HFFc6 (cell line): ENCODE data around the gene KCND3. TPM values are rescaled to one million over a fixed set of nuclear protein-coding genes. Genes with fewer than 3 reads are reported as not detected.

Source experiments
- DNase-seq: peaks from one replicate; pipeline ENCODE4 v3.0.0-alpha.2; 2018
- H3K27ac Mint-ChIP-seq: 2 replicates; pipeline ENCODE4 v1.8.0; 2020; ENCODE audit warnings: mild to moderate bottlenecking, mixed read lengths
- H3K27me3 Mint-ChIP-seq: 2 replicates; pipeline ENCODE4 v1.8.0; 2021; ENCODE audit warnings: mild to moderate bottlenecking, moderate library complexity, mixed read lengths; ENCODE audit not compliant: insufficient read depth
- H3K36me3 Mint-ChIP-seq: 2 replicates; pipeline ENCODE4 v1.8.0; 2021; ENCODE audit warnings: low read depth, mixed read lengths
- H3K4me1 Mint-ChIP-seq: 2 replicates; pipeline ENCODE4 v1.8.0; 2020; ENCODE audit warnings: low read depth, mixed read lengths
- H3K4me3 Mint-ChIP-seq: 2 replicates; pipeline ENCODE4 v1.8.0; 2020; ENCODE audit warnings: mild to moderate bottlenecking, moderate library complexity, mixed read lengths
- H3K9me3 Mint-ChIP-seq: 2 replicates; pipeline ENCODE4 v1.8.0; 2020; ENCODE audit warnings: mild to moderate bottlenecking, mixed read lengths
- total RNA-seq, 6 experiments: library from RNA; stranded (reverse); fragmentation: NEBNext Ultra II Directional; extraction: Animal tissue kit (Norgen Biotek cat#: 25700); gene quantifications; 2 replicates in 1 of 6; 3 replicates in 5 of 6; pipeline ENCODE4 v1.2.3, GENCODE V29; 2021
- TF ChIP-seq, protein P1 (sequence below): fragments of 200-600 bp; sonication (generic); IDR thresholded peaks from 2 replicates; pipeline ENCODE4 v1.5.0; 2021; ENCODE audit warnings: antibody characterized with exemption, mild to moderate bottlenecking

The KCND3 gene
- total RNA-seq, 6 experiments from 2014 or later: 0.09 to 0.47 (median 0.12) TPM

DNA sequence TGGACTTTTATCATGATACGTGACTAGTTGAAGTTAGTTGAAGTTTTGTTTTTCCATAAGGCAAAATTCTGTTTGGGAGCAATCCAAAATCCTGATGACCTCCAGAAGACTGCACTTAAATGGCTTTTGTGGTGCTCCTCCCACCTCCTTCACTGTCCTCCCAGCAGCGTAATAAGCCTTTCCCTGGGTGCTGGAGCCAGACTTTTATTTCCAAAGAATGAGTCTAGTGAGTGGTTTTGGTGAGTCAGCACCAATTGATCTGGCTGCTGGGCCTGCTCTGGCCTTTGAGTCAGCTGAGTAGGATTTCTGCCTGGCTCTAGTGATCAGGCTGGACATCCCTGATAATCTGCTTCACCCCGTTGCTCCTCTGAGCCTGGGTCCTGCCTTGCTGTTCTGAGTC is 21.7 kb upstream of the KCND3 start:
- Mint-ChIP-seq H3K4me1 (peaks cover 5% of the 10 kb centered on the region; the same call in 1 of the 2 replicates), H3K27ac (no peak overlapping the region), H3K27me3 (peaks cover 5% of the 10 kb centered on the region), H3K9me3 (no peaks in the 10 kb centered on the region), H3K36me3 (no peaks in the 10 kb centered on the region), H3K4me3 (no peak overlapping the region)
- TF ChIP-seq, protein P1, sequence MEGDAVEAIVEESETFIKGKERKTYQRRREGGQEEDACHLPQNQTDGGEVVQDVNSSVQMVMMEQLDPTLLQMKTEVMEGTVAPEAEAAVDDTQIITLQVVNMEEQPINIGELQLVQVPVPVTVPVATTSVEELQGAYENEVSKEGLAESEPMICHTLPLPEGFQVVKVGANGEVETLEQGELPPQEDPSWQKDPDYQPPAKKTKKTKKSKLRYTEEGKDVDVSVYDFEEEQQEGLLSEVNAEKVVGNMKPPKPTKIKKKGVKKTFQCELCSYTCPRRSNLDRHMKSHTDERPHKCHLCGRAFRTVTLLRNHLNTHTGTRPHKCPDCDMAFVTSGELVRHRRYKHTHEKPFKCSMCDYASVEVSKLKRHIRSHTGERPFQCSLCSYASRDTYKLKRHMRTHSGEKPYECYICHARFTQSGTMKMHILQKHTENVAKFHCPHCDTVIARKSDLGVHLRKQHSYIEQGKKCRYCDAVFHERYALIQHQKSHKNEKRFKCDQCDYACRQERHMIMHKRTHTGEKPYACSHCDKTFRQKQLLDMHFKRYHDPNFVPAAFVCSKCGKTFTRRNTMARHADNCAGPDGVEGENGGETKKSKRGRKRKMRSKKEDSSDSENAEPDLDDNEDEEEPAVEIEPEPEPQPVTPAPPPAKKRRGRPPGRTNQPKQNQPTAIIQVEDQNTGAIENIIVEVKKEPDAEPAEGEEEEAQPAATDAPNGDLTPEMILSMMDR: no peak
- DNase-seq: peak; percentile 66

- H3K36me3 Mint-ChIP-seq: no peaks in the 10 kb centered on the region
- H3K4me3 Mint-ChIP-seq: no peak overlapping the region
- H3K27me3 Mint-ChIP-seq: peaks cover 15% of the 10 kb centered on the region
- H3K9me3 Mint-ChIP-seq: no peaks in the 10 kb centered on the region
- DNase-seq: no peak
- H3K27ac Mint-ChIP-seq: no peak overlapping the region
- H3K4me1 Mint-ChIP-seq: peaks cover 5% of the 10 kb centered on the region; the same call in 1 of the 2 replicates
- TF ChIP-seq, protein P1: no peak
These were observed 17.7 kb upstream of the KCND3 start for GRCh38 chr1:112007169-112007568.

DNA sequence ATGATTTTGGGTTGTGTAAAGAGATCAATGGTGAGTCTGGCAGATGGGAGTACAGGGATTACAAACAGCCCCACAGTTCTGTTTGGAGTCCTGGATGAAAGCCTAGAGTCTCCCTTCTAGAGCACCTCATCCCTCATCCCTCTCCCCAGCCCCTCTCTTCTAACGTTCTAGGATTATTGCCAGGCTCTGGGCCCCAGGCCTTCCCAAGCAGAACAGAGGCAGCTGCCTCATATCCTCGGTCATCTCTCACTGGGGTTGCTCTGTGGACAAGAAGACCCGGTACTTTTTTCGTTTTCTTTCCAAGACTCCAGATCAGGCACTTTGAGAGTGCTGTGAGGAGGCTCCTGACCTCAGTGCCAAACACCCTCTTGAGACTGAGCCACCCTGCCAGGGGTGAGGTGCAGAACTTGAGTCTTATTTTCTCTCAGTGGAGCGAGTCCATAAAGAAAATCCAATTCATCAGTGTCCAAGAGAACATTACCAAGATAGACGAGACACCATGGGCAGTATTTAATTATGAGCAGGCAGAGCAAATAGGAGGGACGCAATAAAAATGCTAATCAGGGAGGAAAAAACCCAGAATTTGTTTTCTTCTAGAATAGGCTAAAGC is 17.1 kb upstream of the KCND3 start:
- no peaks in the 10 kb centered on the region for H3K36me3 Mint-ChIP-seq

DNA sequence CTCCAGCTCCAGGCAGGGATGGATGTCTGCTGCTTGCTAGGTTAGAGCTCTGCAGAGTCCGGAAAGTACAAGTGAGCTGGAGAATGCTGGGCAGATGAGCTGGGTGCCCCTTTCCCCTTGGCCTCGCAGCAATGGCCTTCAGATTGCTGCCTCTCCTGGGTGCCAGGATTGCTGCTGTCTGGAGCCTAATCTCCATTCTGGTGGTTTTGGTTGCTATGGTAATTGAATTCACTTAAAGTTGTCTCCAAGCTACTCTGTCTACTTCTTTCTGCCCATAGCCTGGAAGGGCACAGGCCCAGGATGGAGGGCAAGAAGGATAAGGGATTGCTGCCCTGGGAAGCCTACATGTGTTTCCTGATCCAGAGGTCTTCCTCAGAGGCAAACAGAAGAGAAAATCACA is 14.6 kb upstream of the KCND3 start:
- Mint-ChIP-seq H3K4me1 (no peaks in the 10 kb centered on the region), H3K9me3 (no peaks in the 10 kb centered on the region), H3K27me3 (peaks cover 27% of the 10 kb centered on the region), H3K36me3 (no peaks in the 10 kb centered on the region), H3K27ac (no peak overlapping the region), H3K4me3 (no peak overlapping the region)
- TF ChIP-seq, protein P1: no peak
- DNase-seq: no peak

More for the DNA sequence above, 17.1 kb upstream of the KCND3 start:
- TF ChIP-seq, protein P1: no peak
- H3K27ac Mint-ChIP-seq: no peak overlapping the region
- no peak overlapping the region for H3K4me3 Mint-ChIP-seq
- no peak for DNase-seq
- H3K9me3 Mint-ChIP-seq: no peaks in the 10 kb centered on the region
- peaks cover 3% of the 10 kb centered on the region; the same call in 1 of the 2 replicates for H3K4me1 Mint-ChIP-seq
- H3K27me3 Mint-ChIP-seq: peaks cover 16% of the 10 kb centered on the region

DNA sequence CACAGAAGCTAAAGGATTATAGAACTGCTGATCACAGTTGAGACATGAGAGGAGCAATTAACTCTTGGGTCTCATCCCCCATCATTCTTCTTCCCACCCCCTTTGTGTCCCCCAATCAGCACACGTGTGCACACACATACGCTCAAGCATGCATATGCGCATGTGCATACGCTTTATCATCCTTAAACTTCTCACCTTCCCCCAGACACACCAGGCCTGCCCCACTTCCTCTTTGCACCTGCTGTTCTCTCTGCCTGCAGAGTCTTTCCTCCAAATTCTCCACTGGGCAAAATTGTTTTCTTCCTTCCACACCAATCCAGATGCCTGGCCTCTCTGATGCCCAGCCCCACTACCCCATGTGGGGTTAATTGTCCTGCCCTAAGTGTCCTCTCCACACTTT is 13.0 kb upstream of the KCND3 start:
- TF ChIP-seq, protein P1: no peak
- Mint-ChIP-seq H3K4me1 (no peaks in the 10 kb centered on the region), H3K4me3 (no peak overlapping the region), H3K9me3 (no peaks in the 10 kb centered on the region), H3K36me3 (no peaks in the 10 kb centered on the region), H3K27me3 (peaks cover 26% of the 10 kb centered on the region), H3K27ac (no peak overlapping the region)
- DNase-seq: no peak
